IMR-90 (cell line): ENCODE results near the gene GNL2. TPM values are rescaled to one million over a fixed set of nuclear protein-coding genes. Genes with fewer than 3 reads are reported as not detected.

Experiments used
- ATAC-seq: fragments of 200-7000 bp; cut with Tn5 transposase; 2 replicates; pipeline ENCODE4 v1.9.1; 2020; ENCODE audit warnings: low read depth, mild to moderate bottlenecking, moderate library complexity
- BruUV-seq: library from RNA; stranded (reverse); fragments of 400-500 nt; replicated peaks from 2 replicates; lab custom pipeline; 2021; lab: Mats Ljungman, UMichigan
- CTCF ChIA-PET: fragments of 300-600 bp; formaldehyde crosslinking; extraction: SDS; loops from one replicate; lab custom pipeline; 2021; ENCODE audit warnings: antibody characterized with exemption; lab: Yijun Ruan, JAX
- POLR2A ChIA-PET: fragments of 300-600 bp; sonication (Branson Sonifier 250); formaldehyde crosslinking; loops from one replicate; lab custom pipeline; 2022; ENCODE audit warnings: antibody characterized with exemption; ENCODE audit not compliant: unreplicated experiment; lab: Charles Lee
- DNase-seq: peaks from one replicate; pipeline ENCODE4 v3.0.0; 2013
- H2AFZ ChIP-seq: replicated peaks from 2 replicates; pipeline ENCODE3; 2013; ENCODE audit warnings: low read length, mild to moderate bottlenecking; ENCODE audit not compliant: poor library complexity
- H2AK5ac ChIP-seq: 2 replicates; pipeline ENCODE4 v1.6.1; 2013; ENCODE audit warnings: low read depth, low read length, inconsistent platforms
- H2AK9ac ChIP-seq: replicated peaks from 2 replicates; pipeline ENCODE3; 2013; ENCODE audit warnings: mild to moderate bottlenecking, low read depth, low read length, moderate library complexity; ENCODE audit not compliant: poor library complexity
- H2BK120ac ChIP-seq: 2 replicates; pipeline ENCODE4 v1.6.1; 2013; ENCODE audit warnings: low read depth, low read length, inconsistent platforms
- H2BK15ac ChIP-seq: 3 replicates; pipeline ENCODE4 v1.6.1; 2013; ENCODE audit warnings: low read depth, low read length, inconsistent platforms
- H2BK20ac ChIP-seq: 2 replicates; pipeline ENCODE4 v1.6.1; 2013; ENCODE audit warnings: low read depth, mild to moderate bottlenecking, inconsistent platforms, low read length, moderate library complexity
- H2BK5ac ChIP-seq: 2 replicates; pipeline ENCODE4 v1.6.1; 2013; ENCODE audit warnings: mild to moderate bottlenecking, low read depth, low read length, inconsistent platforms; ENCODE audit not compliant: poor library complexity, severe bottlenecking
- H3K14ac ChIP-seq: replicated peaks from 2 replicates; pipeline ENCODE4 v1.6.1; 2013; ENCODE audit warnings: low read depth, low read length, inconsistent platforms
- H3K18ac ChIP-seq: 2 replicates; pipeline ENCODE4 v1.6.1; 2013; ENCODE audit warnings: low read depth, low read length, control low read depth
- H3K23ac ChIP-seq: 2 replicates; pipeline ENCODE4 v1.6.1; 2013; ENCODE audit warnings: low read depth, low read length, inconsistent platforms
- H3K27ac ChIP-seq: 2 replicates; pipeline ENCODE4 v1.5.1; 2013; ENCODE audit warnings: mild to moderate bottlenecking, control low read depth, low read length; ENCODE audit not compliant: insufficient read depth
- H3K27me3 ChIP-seq: 2 replicates; pipeline ENCODE4 v1.6.1; 2013; ENCODE audit warnings: low read length; ENCODE audit not compliant: control insufficient read depth, insufficient read depth
- H3K36me3 ChIP-seq: 2 replicates; pipeline ENCODE4 v1.6.1; 2013; ENCODE audit warnings: low read length, mixed read lengths; ENCODE audit not compliant: control insufficient read depth, insufficient read depth
- H3K4ac ChIP-seq: 2 replicates; pipeline ENCODE4 v1.6.1; 2013; ENCODE audit warnings: low read depth, low read length, inconsistent platforms
- H3K4me1 ChIP-seq: 2 replicates; pipeline ENCODE4 v1.6.1; 2013; ENCODE audit warnings: low read length, mixed read lengths; ENCODE audit not compliant: control insufficient read depth, insufficient read depth
- H3K4me2 ChIP-seq: 2 replicates; pipeline ENCODE4 v1.6.1; 2013; ENCODE audit warnings: low read depth, mild to moderate bottlenecking, control low read depth, low read length, moderate library complexity
- H3K4me3 ChIP-seq: 2 replicates; pipeline ENCODE4 v1.5.1; 2013; ENCODE audit warnings: low read depth, mild to moderate bottlenecking, control low read depth, low read length, moderate library complexity; ENCODE audit not compliant: insufficient read depth
- H3K56ac ChIP-seq: 2 replicates; pipeline ENCODE4 v1.6.1; 2013; ENCODE audit warnings: low read length, inconsistent platforms; ENCODE audit not compliant: insufficient read depth; ENCODE audit errors: extremely low read depth
- H3K79me1 ChIP-seq, 2 experiments: 2 replicates each; pipeline ENCODE4 v1.6.1; 2013; ENCODE audit warnings: low read length in 2 of 2, inconsistent platforms in 1 of 2, low read depth in 1 of 2
- H3K9ac ChIP-seq: 2 replicates; pipeline ENCODE4 v1.6.1; 2013; ENCODE audit warnings: low read depth, low read length, control low read depth
- H3K9me1 ChIP-seq: 2 replicates; pipeline ENCODE4 v1.6.1; 2013; ENCODE audit warnings: low read length, inconsistent platforms; ENCODE audit not compliant: insufficient read depth
- H3K9me3 ChIP-seq: 2 replicates; pipeline ENCODE4 v1.6.1; 2013; ENCODE audit warnings: low read length; ENCODE audit not compliant: control insufficient read depth, insufficient read depth
- H4K20me1 ChIP-seq: 2 replicates; pipeline ENCODE4 v1.6.1; 2013; ENCODE audit warnings: low read length, inconsistent platforms; ENCODE audit not compliant: insufficient read depth
- H4K5ac ChIP-seq: 2 replicates; pipeline ENCODE4 v1.6.1; 2013; ENCODE audit warnings: mild to moderate bottlenecking, low read depth, low read length, control low read depth
- H4K8ac ChIP-seq, 2 experiments: 2 replicates each; pipeline ENCODE4 v1.6.1; 2013; ENCODE audit warnings: low read depth in 2 of 2, low read length in 2 of 2, control low read depth in 1 of 2, inconsistent platforms in 1 of 2
- H4K91ac ChIP-seq: 2 replicates; pipeline ENCODE4 v1.6.1; 2013; ENCODE audit warnings: low read depth, low read length, inconsistent platforms; ENCODE audit not compliant: insufficient read depth
- RFX5 ChIP-seq: IDR thresholded peaks from 2 replicates; pipeline ENCODE4 v1.8.0; 2012; ENCODE audit warnings: low read depth, mild to moderate bottlenecking, low read length, moderate library complexity
- WGBS, 2 experiments: methylation state at CpG; one replicate each; pipeline versions ENCODE4 v1.1.5 to v1.1.7; 2013; ENCODE audit warnings: missing lambda C conversion rate in 2 of 2; ENCODE audit not compliant: insufficient read length in 1 of 2; ENCODE audit errors: extremely low coverage in 2 of 2; 5-methylcytosine and 5-hydroxymethylcytosine counted together
- dilution Hi-C: fragments of 300-500 bp; cut with HindIII; formaldehyde crosslinking; loops from one replicate; pipeline ENCODE4 v1.14.3; 2018; ENCODE audit warnings: low sequenced_read_pairs; ENCODE audit not compliant: unreplicated experiment
- in situ Hi-C: fragments of 300-500 bp; cut with MboI; formaldehyde crosslinking; loops from 3 replicates; pipeline ENCODE4 v1.14.3; 2019; ENCODE audit warnings: low sequenced_read_pairs, inconsistent platforms, mixed read lengths
- intact Hi-C: fragments of 100-400 bp; cut with micrococcal nuclease; formaldehyde crosslinking; loops from 2 replicates; pipeline ENCODE4 v1.10.0; 2022
- polyA plus RNA-seq, 3 experiments: library from polyadenylated mRNA; depleted of rRNA; stranded (reverse); fragments of >200 nt; gene quantifications; 2 replicates each; pipeline ENCODE4 v1.2.3, GENCODE V29; 2012; ENCODE audit warnings: low replicate concordance in 1 of 3
- total RNA-seq: library from RNA; depleted of rRNA; stranded (reverse); fragments of >200 nt; gene quantifications from 2 replicates; pipeline ENCODE4 v1.2.3, GENCODE V29; 2012

Gene GNL2
- total and polyA plus RNA-seq, 2 of the 4 experiments (the other 2 are of a cell fraction): 42.9 to 77.4 TPM

GRCh38 chr1:37537378-37537777 is 58.4 kb downstream of the GNL2 start:
- DNase-seq (peak; percentile 83), ATAC-seq (peak; percentile 84)
- H2BK120ac ChIP-seq: no peak overlapping the region
- H2BK15ac ChIP-seq: no peak overlapping the region
- in situ Hi-C loops: no loop called here
- H4K8ac ChIP-seq: no peak overlapping the region
- H2AFZ ChIP-seq: no peak overlapping the region
- no peak overlapping the region for H4K5ac ChIP-seq
- WGBS, 2 experiments: no CpG with 5 or more reads among the region's 2 CpGs
- H3K4ac ChIP-seq: no peak overlapping the region
- peaks cover 27 to 54% of the 10 kb centered on the region in 2 experiments for H3K79me1 ChIP-seq
- H3K9me1 ChIP-seq: peaks cover 16% of the 10 kb centered on the region
- no peaks in the 10 kb centered on the region for H3K27me3 ChIP-seq
- no peak overlapping the region for H2AK5ac ChIP-seq
- H2BK20ac ChIP-seq: no peak overlapping the region
- H3K36me3 ChIP-seq: peaks cover 22% of the 10 kb centered on the region
- dilution Hi-C loops: no loop called here
- no peak overlapping the region for H3K23ac ChIP-seq
- no peak overlapping the region for H3K56ac ChIP-seq
- CTCF ChIA-PET: no interaction called here
- H3K4me2 ChIP-seq: peak overlapping the region; percentile 61; the same call in 1 of the 2 replicates
- POLR2A ChIA-PET: no interaction called here
- no peak for TF ChIP-seq RFX5
- H3K18ac ChIP-seq: no peak overlapping the region
- no peak overlapping the region for H3K14ac ChIP-seq
- H4K91ac ChIP-seq: no peak overlapping the region
- H3K4me3 ChIP-seq: no peak overlapping the region
- H2BK5ac ChIP-seq: peak overlapping the region; percentile 37
- intact Hi-C loops: no loop called here
- no peaks in the 10 kb centered on the region for H3K9me3 ChIP-seq
- peaks cover 11% of the 10 kb centered on the region for H3K4me1 ChIP-seq
- H2AK9ac ChIP-seq: no peak overlapping the region
- BruUV-seq: no TSS peak
- no peak overlapping the region for H3K27ac ChIP-seq
- no peak overlapping the region for H3K9ac ChIP-seq
- H4K20me1 ChIP-seq: peaks cover 19% of the 10 kb centered on the region
